Neuronal stem cell (in vitro differentiated cells): ENCODE data around the gene DEFB126.
"Not testable (repeated sequence)": the region's sequence is repeated elsewhere in the genome, so short reads cannot be mapped to it uniquely, and the experiment has no call there.

Source experiments
- DNase-seq: peaks from one replicate; pipeline ENCODE4 v3.0.0-alpha.2; 2013; ENCODE audit warnings: low spot score
- H2AFZ ChIP-seq: one replicate; pipeline ENCODE4 v1.6.1; 2013; ENCODE audit warnings: mild to moderate bottlenecking, low read length, inconsistent platforms
- H2AK5ac ChIP-seq: 2 replicates; pipeline ENCODE4 v1.6.1; 2013; ENCODE audit warnings: low read depth, mild to moderate bottlenecking, inconsistent platforms, low read length, moderate library complexity, mixed read lengths
- H2BK120ac ChIP-seq: 2 replicates; pipeline ENCODE4 v1.6.1; 2013; ENCODE audit warnings: low read depth, mild to moderate bottlenecking, inconsistent platforms, low read length, moderate library complexity, mixed read lengths
- H2BK12ac ChIP-seq: one replicate; pipeline ENCODE4 v1.6.1; 2013; ENCODE audit warnings: low read length, inconsistent platforms
- H2BK15ac ChIP-seq: 2 replicates; pipeline ENCODE4 v1.6.1; 2013; ENCODE audit warnings: mild to moderate bottlenecking, low read length, inconsistent platforms, mixed read lengths
- H2BK5ac ChIP-seq: one replicate; pipeline ENCODE4 v1.6.1; 2013; ENCODE audit warnings: inconsistent platforms, mild to moderate bottlenecking, low read length, moderate library complexity
- H3K14ac ChIP-seq: one replicate; pipeline ENCODE4 v1.6.1; 2013; ENCODE audit warnings: low read length, inconsistent platforms
- H3K18ac ChIP-seq: 2 replicates; pipeline ENCODE4 v1.6.1; 2013; ENCODE audit warnings: low read length, inconsistent platforms
- H3K23ac ChIP-seq: 2 replicates; pipeline ENCODE4 v1.6.1; 2013; ENCODE audit warnings: low read depth, mild to moderate bottlenecking, mixed read lengths, low read length, inconsistent platforms; ENCODE audit not compliant: poor library complexity
- H3K27ac ChIP-seq: replicated peaks from 3 replicates; pipeline ENCODE4 v1.5.1; 2013; ENCODE audit warnings: low read length, inconsistent platforms
- H3K27me3 ChIP-seq, 3 experiments: 2 replicates each; pipeline ENCODE4 v1.6.1; 2013; ENCODE audit warnings: low read length in 3 of 3, mild to moderate bottlenecking in 2 of 3, inconsistent platforms in 1 of 3, low read depth in 1 of 3, mixed read lengths in 1 of 3, moderate library complexity in 1 of 3; ENCODE audit not compliant: control insufficient read depth in 3 of 3, insufficient read depth in 3 of 3
- H3K36me3 ChIP-seq, 2 donors: replicated peaks in 1 of 2; 2 replicates each; pipeline ENCODE4 v1.6.1; 2013; ENCODE audit warnings: low read length in 2 of 2; ENCODE audit not compliant: control insufficient read depth in 2 of 2, insufficient read depth in 2 of 2
- H3K4ac ChIP-seq: 2 replicates; pipeline ENCODE4 v1.6.1; 2013; ENCODE audit warnings: inconsistent platforms, mild to moderate bottlenecking, low read length, moderate library complexity
- H3K4me1 ChIP-seq, 2 donors: 1 replicate in 1 of 2; 2 replicates in 1 of 2; pipeline ENCODE4 v1.6.1; 2013; ENCODE audit warnings: low read length in 2 of 2, low read depth in 1 of 2; ENCODE audit not compliant: control insufficient read depth in 2 of 2, insufficient read depth in 1 of 2
- H3K4me2 ChIP-seq: one replicate; pipeline ENCODE4 v1.6.1; 2013; ENCODE audit warnings: mild to moderate bottlenecking, low read length, inconsistent platforms; ENCODE audit not compliant: insufficient read depth, poor library complexity, severe bottlenecking
- H3K4me3 ChIP-seq, 2 donors: 2 replicates each; pipeline ENCODE4 v1.5.1; 2013; ENCODE audit warnings: low read length in 2 of 2, mild to moderate bottlenecking in 2 of 2, inconsistent platforms in 1 of 2, moderate library complexity in 1 of 2
- H3K79me1 ChIP-seq: one replicate; pipeline ENCODE4 v1.6.1; 2013; ENCODE audit warnings: low read depth, mild to moderate bottlenecking, inconsistent platforms, low read length, moderate library complexity
- H3K9ac ChIP-seq: one replicate; pipeline ENCODE4 v1.6.1; 2013; ENCODE audit warnings: mild to moderate bottlenecking, low read depth, low read length, inconsistent platforms; ENCODE audit not compliant: poor library complexity
- H3K9me3 ChIP-seq, 2 donors: replicated peaks in 1 of 2; 2 replicates each; pipeline versions ENCODE3 to v1.6.1; 2013; ENCODE audit warnings: low read length in 2 of 2, mild to moderate bottlenecking in 2 of 2, inconsistent platforms in 1 of 2, low read depth in 1 of 2, mixed read lengths in 1 of 2, moderate library complexity in 1 of 2; ENCODE audit not compliant: control insufficient read depth in 2 of 2, insufficient read depth in 1 of 2
- H4K8ac ChIP-seq: one replicate; pipeline ENCODE4 v1.6.1; 2013; ENCODE audit warnings: low read depth, mild to moderate bottlenecking, inconsistent platforms, low read length, moderate library complexity
- H4K91ac ChIP-seq: one replicate; pipeline ENCODE4 v1.6.1; 2013; ENCODE audit warnings: low read length, low read depth, mild to moderate bottlenecking, inconsistent platforms; ENCODE audit not compliant: poor library complexity
- WGBS, 2 donors: extraction: QIAGEN DNeasy Blood & Tissue Kit; methylation state at CpG; one replicate each; pipeline ENCODE4 v1.1.7; 2013; ENCODE audit warnings: missing lambda C conversion rate in 2 of 2, mixed read lengths in 1 of 2; ENCODE audit not compliant: insufficient read length in 2 of 2, insufficient replicate concordance in 1 of 2; ENCODE audit errors: extremely low coverage in 2 of 2; 5-methylcytosine and 5-hydroxymethylcytosine counted together

Gene DEFB126

DNA sequence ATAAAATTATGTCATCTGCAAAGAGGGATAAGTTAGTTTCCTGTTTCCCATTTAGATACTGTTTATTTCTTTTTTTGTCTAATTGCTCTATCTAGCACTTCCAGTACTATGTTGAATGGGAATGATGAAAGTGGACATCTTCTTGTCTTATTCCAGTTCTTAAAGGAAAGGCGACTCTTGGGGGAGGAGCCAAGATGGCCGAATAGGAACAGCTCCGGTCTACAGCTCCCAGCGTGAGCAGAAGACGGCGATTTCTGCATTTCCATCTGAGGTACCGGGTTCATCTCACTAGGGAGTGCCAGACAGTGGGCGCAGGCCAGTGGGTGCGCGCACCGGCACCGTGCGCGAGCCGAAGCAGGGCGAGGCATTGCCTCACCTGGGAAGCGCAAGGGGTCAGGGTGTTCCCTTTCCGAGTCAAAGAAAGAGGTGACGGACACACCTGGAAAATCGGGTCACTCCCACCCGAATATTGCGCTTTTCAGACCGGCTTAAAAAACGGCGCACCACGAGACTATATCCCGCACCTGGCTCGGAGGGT lies 12.5 kb upstream of the DEFB126 start:
- not testable (repeated sequence) for H3K14ac ChIP-seq, DNase-seq, H3K4me3 ChIP-seq, H3K9ac ChIP-seq, H4K8ac ChIP-seq, H2BK15ac ChIP-seq, H2BK5ac ChIP-seq, H3K4me2 ChIP-seq, H2AK5ac ChIP-seq, H3K27ac ChIP-seq, H3K36me3 ChIP-seq, H3K4ac ChIP-seq, H3K9me3 ChIP-seq, H2BK120ac ChIP-seq, H3K27me3 ChIP-seq, H3K4me1 ChIP-seq, H3K23ac ChIP-seq, H3K18ac ChIP-seq, H2BK12ac ChIP-seq, H3K79me1 ChIP-seq, H4K91ac ChIP-seq
- WGBS, 2 donors: no CpG with 5 or more reads among the region's 28 CpGs
- H2AFZ ChIP-seq: peak overlapping the region; percentile 71

DNA sequence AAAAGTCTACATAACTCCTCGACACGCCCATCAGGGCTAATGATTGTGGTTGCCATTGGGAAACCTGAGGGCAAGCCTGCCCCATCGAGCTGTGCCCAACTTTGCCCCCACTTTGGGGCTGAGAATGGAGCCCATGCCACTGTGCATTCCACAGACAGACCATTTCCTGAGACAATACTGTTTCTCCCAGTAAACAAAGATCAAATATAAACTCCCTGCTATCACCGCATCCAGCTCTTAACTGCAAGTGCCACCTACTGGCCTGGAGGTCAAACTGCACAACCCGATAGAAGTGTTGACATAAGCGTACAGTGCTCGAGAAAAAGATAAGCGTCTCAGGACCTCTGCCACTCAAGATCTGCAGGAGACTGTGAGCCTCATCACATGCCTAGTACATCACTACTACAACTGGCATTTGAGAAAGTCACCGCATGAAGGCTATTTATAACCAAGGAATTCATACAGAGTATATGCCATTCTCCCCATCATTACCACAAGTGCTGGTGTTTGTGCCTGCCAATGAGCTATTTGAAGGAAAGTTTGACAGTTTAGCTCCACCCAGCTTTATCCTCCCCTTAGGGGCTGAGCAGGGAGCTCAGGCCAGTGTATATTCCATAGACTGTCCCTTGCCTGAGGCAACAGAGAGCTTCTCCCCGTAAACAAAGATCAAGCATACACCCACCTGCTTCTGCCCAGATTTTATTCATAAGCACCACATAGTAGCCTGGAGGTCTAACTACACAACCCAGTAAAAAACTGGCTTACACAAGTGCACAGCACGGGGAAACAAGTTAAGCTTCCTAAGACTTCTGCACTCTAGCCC lies 4.5 kb upstream of the DEFB126 start:
- Histone ChIP-seq H2BK12ac (no peak overlapping the region), H2BK120ac (no peak overlapping the region), H3K27me3 (peaks cover 0 to 6% (median 2%) of the 10 kb centered on the region in 3 experiments), H3K18ac (no peak overlapping the region), H2AFZ (peak overlapping the region; percentile 71), H4K8ac (no peak overlapping the region), H3K36me3 (no peaks in the 10 kb centered on the region), H3K14ac (no peak overlapping the region), H3K79me1 (no peaks in the 10 kb centered on the region), H3K4me1 (no peaks in the 10 kb centered on the region), H2BK5ac (no peak overlapping the region), H3K4me2 (no peak overlapping the region), H3K27ac (no peak overlapping the region), H3K9ac (no peak overlapping the region), H3K23ac (no peak overlapping the region), H3K4me3 (no peak overlapping the region), H3K9me3 (peaks cover 0 to 10% of the 10 kb centered on the region in 2 donors), H4K91ac (no peak overlapping the region), H2AK5ac (no peak overlapping the region), H2BK15ac (no peak overlapping the region), H3K4ac (no peak overlapping the region)
- WGBS, 2 donors: no CpG with 5 or more reads among the region's 11 CpGs
- no peak for DNase-seq

DNA sequence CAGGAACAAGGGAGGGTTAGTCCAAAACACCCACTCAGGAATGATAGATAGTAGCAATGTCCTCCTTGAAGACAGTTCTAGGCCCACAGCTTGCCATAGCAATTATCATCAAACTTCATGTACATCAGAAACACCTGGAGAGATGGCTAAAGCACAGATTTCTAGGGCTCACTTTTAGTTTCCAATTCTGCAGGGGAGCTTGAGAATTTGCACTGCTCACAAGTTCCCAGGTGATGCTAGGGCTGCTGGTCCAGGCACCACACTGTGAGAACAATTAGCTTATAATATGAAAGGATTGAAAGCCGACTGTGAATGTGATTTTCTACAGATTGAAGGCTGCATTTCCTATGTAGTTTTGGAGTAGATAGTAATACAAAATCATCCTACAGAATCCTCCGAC lies 3.5 kb downstream of the DEFB126 start:
- H2AK5ac ChIP-seq: no peak overlapping the region

DNA sequence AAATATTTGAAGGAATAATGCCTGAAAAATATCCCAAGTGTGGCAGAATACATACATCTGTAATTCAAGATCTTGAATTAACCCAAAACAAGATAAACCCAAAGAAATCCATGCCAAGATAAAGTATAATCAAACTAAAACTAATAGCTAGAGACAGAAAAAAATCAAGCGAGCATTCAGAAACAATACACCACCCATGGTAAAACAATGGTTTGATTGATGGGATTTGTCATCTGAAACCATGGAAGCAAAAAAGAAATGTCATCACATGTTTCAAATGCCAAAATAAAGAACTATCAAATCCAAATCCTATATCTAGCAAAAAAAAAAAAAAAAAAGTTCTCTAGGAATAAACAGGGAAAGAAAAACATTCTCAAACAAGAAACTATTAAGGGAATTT lies 9.7 kb downstream of the DEFB126 start:
- H3K9me3 ChIP-seq: peaks cover 0 to 5% of the 10 kb centered on the region in 2 donors
- H3K36me3 ChIP-seq: no peaks in the 10 kb centered on the region
- DNase-seq: no peak
- no peak overlapping the region for H2AFZ ChIP-seq
- H3K27ac ChIP-seq: no peak overlapping the region
- H3K4me3 ChIP-seq: no peak overlapping the region
- H3K4ac ChIP-seq: no peak overlapping the region
- no peak overlapping the region for H2BK12ac ChIP-seq
- no peak overlapping the region for H3K4me2 ChIP-seq
- WGBS, 2 donors: no CpG with 5 or more reads among the region's 1 CpG
- H2BK5ac ChIP-seq: no peak overlapping the region
- no peak overlapping the region for H2BK15ac ChIP-seq
- no peak overlapping the region for H2BK120ac ChIP-seq
- H3K4me1 ChIP-seq: no peaks in the 10 kb centered on the region
- no peak overlapping the region for H3K9ac ChIP-seq
- no peak overlapping the region for H4K8ac ChIP-seq
- peaks cover 0 to 19% (median 0%) of the 10 kb centered on the region in 3 experiments for H3K27me3 ChIP-seq
- no peak overlapping the region for H4K91ac ChIP-seq
- no peaks in the 10 kb centered on the region for H3K79me1 ChIP-seq
- no peak overlapping the region for H3K23ac ChIP-seq
- H3K14ac ChIP-seq: no peak overlapping the region
- no peak overlapping the region for H2AK5ac ChIP-seq
- H3K18ac ChIP-seq: no peak overlapping the region

More for the DNA sequence above, 3.5 kb downstream of the DEFB126 start:
- Histone ChIP-seq H3K23ac (no peak overlapping the region), H4K8ac (no peak overlapping the region), H4K91ac (no peak overlapping the region), H2AFZ (no peak overlapping the region), H3K9ac (no peak overlapping the region), H3K4me2 (no peak overlapping the region), H3K4me3 (no peak overlapping the region), H3K36me3 (no peaks in the 10 kb centered on the region), H3K27me3 (peaks cover 0 to 42% (median 2%) of the 10 kb centered on the region in 3 experiments), H3K79me1 (no peaks in the 10 kb centered on the region), H3K14ac (no peak overlapping the region), H3K27ac (no peak overlapping the region), H2BK5ac (no peak overlapping the region), H3K4me1 (no peaks in the 10 kb centered on the region), H3K9me3 (peaks cover 0 to 10% of the 10 kb centered on the region in 2 donors), H3K4ac (no peak overlapping the region), H3K18ac (no peak overlapping the region), H2BK120ac (no peak overlapping the region), H2BK12ac (no peak overlapping the region), H2BK15ac (no peak overlapping the region)
- no CpG with 5 or more reads among the region's 2 CpGs for WGBS, 2 donors
- no peak for DNase-seq
